Measurements from ENCODE around the gene UBL3. TPM values are rescaled to one million over a fixed set of nuclear protein-coding genes. Genes with fewer than 3 reads are reported as not detected.

UBL3 gene
- total RNA-seq, 1 experiment from 2014 or later: 12.0 TPM

GRCh38 chr13:29805994-29806979 lies 44.1 kb downstream of the UBL3 start:
- no peak for DNase-seq (ENCODE audit: low spot score)
- ChIA-PET CTCF (interaction anchor here (1.2 kb wide), 1 partner anchor 306 kb away, joined by 3 read pairs; no protein-coding TSS in a partner anchor), POLR2A (ENCODE audit: low non-redundant PET) (no interaction called here)
- no peaks in the 10 kb centered on the region for H3K4me1 ChIP-seq (ENCODE audit: insufficient read depth, low read length, poor library complexity, severe bottlenecking)
- H3K36me3 ChIP-seq (ENCODE audit: insufficient read depth, low read length, poor library complexity, severe bottlenecking): no peaks in the 10 kb centered on the region
- no peak overlapping the region for H3K4me3 ChIP-seq (ENCODE audit: low read depth, low read length, poor library complexity, severe bottlenecking)
- H3K27ac ChIP-seq (ENCODE audit: low read depth, low read length, poor library complexity, severe bottlenecking): no peak overlapping the region
- no peaks in the 10 kb centered on the region for H3K9me3 ChIP-seq (ENCODE audit: low read depth, low read length, poor library complexity, severe bottlenecking)
- TF ChIP-seq EZH2 (IDR thresholded peaks at IDR 0.05; ENCODE audit: borderline replicate concordance, low read depth, low read length, poor library complexity, severe bottlenecking) (no peak), CTCF (conservative IDR thresholded peaks at IDR 0.05; ENCODE audit: low read depth, low read length) (no peak)
- intact Hi-C loops (cut with micrococcal nuclease; ENCODE audit: unreplicated experiment): no loop called here
- no TSS peak for BruUV-seq (replicated peaks)
- H3K27me3 ChIP-seq (replicated peaks; ENCODE audit: insufficient read depth, low read depth, low read length, poor library complexity): no peaks in the 10 kb centered on the region

GRCh38 chr13:29803221-29803620 lies 47.2 kb downstream of the UBL3 start:
- Histone ChIP-seq H3K27me3 (replicated peaks; ENCODE audit: insufficient read depth, low read depth, low read length, poor library complexity) (no peaks in the 10 kb centered on the region), H3K36me3 (ENCODE audit: insufficient read depth, low read length, poor library complexity, severe bottlenecking) (no peaks in the 10 kb centered on the region), H3K9me3 (ENCODE audit: low read depth, low read length, poor library complexity, severe bottlenecking) (no peaks in the 10 kb centered on the region), H3K4me3 (ENCODE audit: low read depth, low read length, poor library complexity, severe bottlenecking) (no peak overlapping the region), H3K27ac (ENCODE audit: low read depth, low read length, poor library complexity, severe bottlenecking) (no peak overlapping the region), H3K4me1 (ENCODE audit: insufficient read depth, low read length, poor library complexity, severe bottlenecking) (no peaks in the 10 kb centered on the region)
- TF ChIP-seq CTCF (conservative IDR thresholded peaks at IDR 0.05; ENCODE audit: low read depth, low read length): no peak
- TF ChIP-seq EZH2 (IDR thresholded peaks at IDR 0.05; ENCODE audit: borderline replicate concordance, low read depth, low read length, poor library complexity, severe bottlenecking): no peak
- POLR2A ChIA-PET (ENCODE audit: low non-redundant PET): no interaction called here
- no peak for DNase-seq (ENCODE audit: low spot score)
- intact Hi-C loops (cut with micrococcal nuclease; ENCODE audit: unreplicated experiment): no loop called here
- CTCF ChIA-PET: no interaction called here
- BruUV-seq (replicated peaks): no TSS peak

- intact Hi-C loops (cut with micrococcal nuclease; ENCODE audit: unreplicated experiment): no loop called here
- no TSS peak for BruUV-seq (replicated peaks)
- Histone ChIP-seq H3K27ac (ENCODE audit: low read depth, low read length, poor library complexity, severe bottlenecking) (no peak overlapping the region), H3K4me3 (ENCODE audit: low read depth, low read length, poor library complexity, severe bottlenecking) (no peak overlapping the region), H3K27me3 (replicated peaks; ENCODE audit: insufficient read depth, low read depth, low read length, poor library complexity) (no peaks in the 10 kb centered on the region), H3K9me3 (ENCODE audit: low read depth, low read length, poor library complexity, severe bottlenecking) (no peaks in the 10 kb centered on the region), H3K36me3 (ENCODE audit: insufficient read depth, low read length, poor library complexity, severe bottlenecking) (no peaks in the 10 kb centered on the region), H3K4me1 (ENCODE audit: insufficient read depth, low read length, poor library complexity, severe bottlenecking) (no peaks in the 10 kb centered on the region)
- DNase-seq (ENCODE audit: low spot score): no peak
- TF ChIP-seq CTCF (conservative IDR thresholded peaks at IDR 0.05; ENCODE audit: low read depth, low read length) (no peak), EZH2 (IDR thresholded peaks at IDR 0.05; ENCODE audit: borderline replicate concordance, low read depth, low read length, poor library complexity, severe bottlenecking) (no peak)
- ChIA-PET POLR2A (ENCODE audit: low non-redundant PET) (no interaction called here), CTCF (no interaction called here)
These were observed 47.8 kb downstream of the UBL3 start for GRCh38 chr13:29802621-29803020.

Measured in A673 (cell line).